Measurements from ENCODE around the gene GPR157.

GRCh38 chr1:9050803-9051202 is 78.1 kb downstream of the GPR157 start:
- TF ChIP-seq CTCF (IDR thresholded peaks at IDR 0.05) (no peak), POLR2A (IDR thresholded peaks at IDR 0.05) (no peak)

All from uterus (tissue), 2 donors.